Hippocampal formation (tissue), 2 donors: ENCODE measurements around the gene ASMTL.
"Not testable (repeated sequence)": the region's sequence is repeated elsewhere in the genome, so short reads cannot be mapped to it uniquely, and the experiment has no call there.

Source experiments
- DNase-seq, 2 donors: peaks; one replicate each; lab custom pipeline; 2025; lab: John Stamatoyannopoulos, UW

The ASMTL gene

GRCh38 chrX:1387141-1387776 is 65.5 kb downstream of the ASMTL start:
- no peak for DNase-seq

GRCh38 chrX:1386338-1387127 is 66.2 kb downstream of the ASMTL start:
- DNase-seq, result no peak

GRCh38 chrX:1385253-1386223 is 67.2 kb downstream of the ASMTL start:
- DNase-seq, result no peak

GRCh38 chrX:1384658-1385252 is 68.0 kb downstream of the ASMTL start:
- DNase-seq, result no peak

- no peak for DNase-seq
These were observed 72.0 kb downstream of the ASMTL start for GRCh38 chrX:1380672-1381233.

- DNase-seq, result no peak
These were observed 74.4 kb downstream of the ASMTL start for GRCh38 chrX:1378306-1378759.

- DNase-seq, result no peak
These were observed 84.4 kb downstream of the ASMTL start for GRCh38 chrX:1368385-1368698.

- not testable (repeated sequence) for DNase-seq
These were observed 86.3 kb downstream of the ASMTL start for GRCh38 chrX:1366363-1366762.

- DNase-seq, result no peak
These were observed 90.8 kb downstream of the ASMTL start for GRCh38 chrX:1361910-1362309.

- no peak for DNase-seq
These were observed 91.4 kb downstream of the ASMTL start for GRCh38 chrX:1361275-1361674.

- no peak for DNase-seq
These were observed 92.5 kb downstream of the ASMTL start for GRCh38 chrX:1360171-1360570.

GRCh38 chrX:1359477-1359873 is 93.2 kb downstream of the ASMTL start:
- DNase-seq, result no peak

- DNase-seq, result no peak
These were observed 93.8 kb downstream of the ASMTL start for GRCh38 chrX:1358793-1359476.

- DNase-seq, result no peak
These were observed 94.7 kb downstream of the ASMTL start for GRCh38 chrX:1357993-1358392.

- no peak for DNase-seq
These were observed 97.3 kb downstream of the ASMTL start for GRCh38 chrX:1355131-1356046.

- DNase-seq, result no peak
These were observed 98.4 kb downstream of the ASMTL start for GRCh38 chrX:1354036-1355019.
